ENCODE data around the gene FBN2.

FBN2 gene

DNA sequence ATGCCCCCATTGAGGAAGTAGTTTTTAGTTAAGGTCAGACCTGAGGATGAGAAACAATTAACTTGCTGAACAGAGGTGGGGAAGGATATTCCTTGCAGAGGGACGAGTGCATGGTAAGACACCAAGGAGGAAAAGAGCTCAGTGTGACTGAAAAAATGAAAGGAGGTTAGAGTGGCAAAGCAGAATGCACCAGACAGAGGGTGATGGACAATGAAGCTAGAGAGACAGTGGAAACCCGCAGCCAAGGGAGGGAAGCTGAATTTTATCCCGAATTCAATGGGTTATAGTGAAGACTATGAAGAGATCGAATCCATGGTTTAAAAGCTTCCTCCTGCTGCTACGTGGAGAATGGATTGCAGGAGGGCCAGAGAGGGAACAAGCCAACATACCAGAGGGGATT, 206.8 kb downstream of the FBN2 start:
- H3K14ac ChIP-seq (ENCODE audit: low read length): no peak overlapping the region
- H3K18ac ChIP-seq (ENCODE audit: low read length): no peak overlapping the region
- no peak overlapping the region for H4K91ac ChIP-seq (ENCODE audit: low read depth, low read length, poor library complexity)
- H3K27me3 ChIP-seq (ENCODE audit: control insufficient read depth in 3 of 3, insufficient read depth in 3 of 3, low read depth in 1 of 3, low read length in 3 of 3): no peaks in the 10 kb centered on the region
- no peak overlapping the region for H3K4me2 ChIP-seq (ENCODE audit: insufficient read depth, low read length, poor library complexity, severe bottlenecking)
- H3K4me1 ChIP-seq (ENCODE audit: control insufficient read depth in 2 of 2, insufficient read depth in 1 of 2, low read depth in 1 of 2, low read length in 2 of 2): no peaks in the 10 kb centered on the region
- peak overlapping the region in 1 of 2 donors; percentile 11 for H3K4me3 ChIP-seq (ENCODE audit: low read length in 2 of 2)
- H3K36me3 ChIP-seq (replicated peaks in 1 of 2; ENCODE audit: control insufficient read depth in 2 of 2, insufficient read depth in 2 of 2, low read length in 2 of 2): peaks cover 37 to 100% of the 10 kb centered on the region in 2 donors
- H2BK15ac ChIP-seq (ENCODE audit: low read length): no peak overlapping the region
- H2BK5ac ChIP-seq (ENCODE audit: low read length): no peak overlapping the region
- H3K4ac ChIP-seq (ENCODE audit: low read length): no peak overlapping the region
- H4K8ac ChIP-seq (ENCODE audit: low read depth, low read length): no peak overlapping the region
- no peak for DNase-seq (ENCODE audit: low spot score)
- peaks cover 2 to 4% of the 10 kb centered on the region in 2 donors for H3K9me3 ChIP-seq (replicated peaks in 1 of 2; ENCODE audit: control insufficient read depth in 2 of 2, insufficient read depth in 1 of 2, low read depth in 1 of 2, low read length in 2 of 2)
- H3K23ac ChIP-seq (ENCODE audit: low read depth, low read length, poor library complexity): no peak overlapping the region
- H2BK120ac ChIP-seq (ENCODE audit: low read depth, low read length): no peak overlapping the region
- H3K79me1 ChIP-seq (ENCODE audit: low read depth, low read length): no peaks in the 10 kb centered on the region
- WGBS, 2 donors (ENCODE audit: extremely low coverage in 2 of 2, insufficient read length in 2 of 2, insufficient replicate concordance in 1 of 2): no CpG with 5 or more reads among the region's 5 CpGs
- no peak overlapping the region for H3K27ac ChIP-seq (replicated peaks; ENCODE audit: low read length)
- no peak overlapping the region for H2AFZ ChIP-seq (ENCODE audit: low read length)
- H3K9ac ChIP-seq (ENCODE audit: low read depth, low read length, poor library complexity): no peak overlapping the region
- H2AK5ac ChIP-seq (ENCODE audit: low read depth, low read length): no peak overlapping the region
- no peak overlapping the region for H2BK12ac ChIP-seq (ENCODE audit: low read length)

DNA sequence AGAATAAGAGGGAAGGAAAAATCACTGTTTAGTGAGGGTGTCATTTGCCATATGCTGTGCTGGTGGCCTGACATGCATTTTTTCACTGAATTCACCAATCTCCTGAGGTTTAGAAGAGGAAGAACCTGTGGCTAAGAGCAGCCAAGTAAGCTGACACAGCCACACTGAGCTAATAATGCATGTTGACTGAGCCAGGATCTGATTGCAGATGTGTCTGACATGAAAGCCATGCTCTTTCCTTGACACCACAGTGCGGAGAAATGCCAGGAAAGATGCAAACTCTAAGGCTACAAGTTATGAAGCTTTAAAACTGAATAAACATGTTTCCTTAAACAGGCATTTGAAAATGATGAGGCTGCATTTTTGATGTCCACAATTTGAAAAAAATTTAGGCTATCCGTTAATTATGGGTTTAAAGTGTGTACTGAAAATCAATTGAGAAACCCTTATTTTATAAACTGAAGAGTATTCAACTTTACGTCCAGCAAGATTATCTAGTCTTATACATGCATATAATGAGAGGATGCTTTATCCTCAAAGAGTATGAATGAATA, 208.6 kb downstream of the FBN2 start:
- no peak overlapping the region for H3K4ac ChIP-seq (ENCODE audit: low read length)
- H2BK15ac ChIP-seq (ENCODE audit: low read length): no peak overlapping the region
- H3K79me1 ChIP-seq (ENCODE audit: low read depth, low read length): no peaks in the 10 kb centered on the region
- no peak overlapping the region for H3K14ac ChIP-seq (ENCODE audit: low read length)
- H3K4me1 ChIP-seq (ENCODE audit: control insufficient read depth in 2 of 2, insufficient read depth in 1 of 2, low read depth in 1 of 2, low read length in 2 of 2): no peaks in the 10 kb centered on the region
- no peak overlapping the region for H3K27ac ChIP-seq (replicated peaks; ENCODE audit: low read length)
- H3K18ac ChIP-seq (ENCODE audit: low read length): no peak overlapping the region
- H3K27me3 ChIP-seq (ENCODE audit: control insufficient read depth in 3 of 3, insufficient read depth in 3 of 3, low read depth in 1 of 3, low read length in 3 of 3): no peaks in the 10 kb centered on the region
- no peak overlapping the region for H2AFZ ChIP-seq (ENCODE audit: low read length)
- H4K8ac ChIP-seq (ENCODE audit: low read depth, low read length): no peak overlapping the region
- no peak overlapping the region for H2BK12ac ChIP-seq (ENCODE audit: low read length)
- H2BK120ac ChIP-seq (ENCODE audit: low read depth, low read length): no peak overlapping the region
- H3K9ac ChIP-seq (ENCODE audit: low read depth, low read length, poor library complexity): no peak overlapping the region
- peaks cover 29 to 97% of the 10 kb centered on the region in 2 donors for H3K36me3 ChIP-seq (replicated peaks in 1 of 2; ENCODE audit: control insufficient read depth in 2 of 2, insufficient read depth in 2 of 2, low read length in 2 of 2)
- H2AK5ac ChIP-seq (ENCODE audit: low read depth, low read length): no peak overlapping the region
- H3K4me3 ChIP-seq (ENCODE audit: low read length in 2 of 2): no peak overlapping the region
- H3K23ac ChIP-seq (ENCODE audit: low read depth, low read length, poor library complexity): no peak overlapping the region
- DNase-seq (ENCODE audit: low spot score): no peak
- H4K91ac ChIP-seq (ENCODE audit: low read depth, low read length, poor library complexity): no peak overlapping the region
- no peak overlapping the region for H2BK5ac ChIP-seq (ENCODE audit: low read length)
- WGBS, 2 donors (ENCODE audit: extremely low coverage in 2 of 2, insufficient read length in 2 of 2, insufficient replicate concordance in 1 of 2): no CpG with 5 or more reads among the region's 3 CpGs
- H3K9me3 ChIP-seq (replicated peaks in 1 of 2; ENCODE audit: control insufficient read depth in 2 of 2, insufficient read depth in 1 of 2, low read depth in 1 of 2, low read length in 2 of 2): peaks cover 2 to 4% of the 10 kb centered on the region in 2 donors
- no peak overlapping the region for H3K4me2 ChIP-seq (ENCODE audit: insufficient read depth, low read length, poor library complexity, severe bottlenecking)

DNA sequence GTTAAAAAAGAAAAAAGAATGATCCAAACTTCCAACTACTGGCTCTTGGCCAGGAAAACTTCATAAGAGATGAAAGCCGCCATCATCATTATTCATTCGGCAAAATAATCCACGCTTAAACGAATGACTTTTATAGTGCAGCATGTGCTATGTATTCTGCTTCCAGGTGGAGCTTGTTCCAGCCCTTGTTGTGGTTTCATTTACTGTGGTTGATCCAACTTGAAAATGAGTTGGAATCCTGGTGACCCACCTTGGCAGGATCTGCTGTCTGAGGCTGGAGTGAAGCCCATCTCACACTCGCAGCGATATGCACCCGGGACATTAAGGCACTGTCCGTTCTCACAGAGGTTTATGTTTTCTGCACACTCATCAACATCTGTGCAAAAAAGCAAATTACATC, 209.6 kb downstream of the FBN2 start:
- Histone ChIP-seq H4K8ac (ENCODE audit: low read depth, low read length) (no peak overlapping the region), H3K18ac (ENCODE audit: low read length) (no peak overlapping the region), H2BK120ac (ENCODE audit: low read depth, low read length) (no peak overlapping the region), H3K4ac (ENCODE audit: low read length) (no peak overlapping the region), H3K79me1 (ENCODE audit: low read depth, low read length) (no peaks in the 10 kb centered on the region), H2AFZ (ENCODE audit: low read length) (no peak overlapping the region), H2BK5ac (ENCODE audit: low read length) (no peak overlapping the region), H2AK5ac (ENCODE audit: low read depth, low read length) (no peak overlapping the region), H3K27me3 (ENCODE audit: control insufficient read depth in 3 of 3, insufficient read depth in 3 of 3, low read depth in 1 of 3, low read length in 3 of 3) (no peaks in the 10 kb centered on the region), H3K4me1 (ENCODE audit: control insufficient read depth in 2 of 2, insufficient read depth in 1 of 2, low read depth in 1 of 2, low read length in 2 of 2) (no peaks in the 10 kb centered on the region), H3K36me3 (replicated peaks in 1 of 2; ENCODE audit: control insufficient read depth in 2 of 2, insufficient read depth in 2 of 2, low read length in 2 of 2) (peaks cover 24 to 87% of the 10 kb centered on the region in 2 donors), H3K9ac (ENCODE audit: low read depth, low read length, poor library complexity) (no peak overlapping the region), H3K27ac (replicated peaks; ENCODE audit: low read length) (peak overlapping the region; percentile 25), H4K91ac (ENCODE audit: low read depth, low read length, poor library complexity) (no peak overlapping the region), H3K9me3 (replicated peaks in 1 of 2; ENCODE audit: control insufficient read depth in 2 of 2, insufficient read depth in 1 of 2, low read depth in 1 of 2, low read length in 2 of 2) (peaks cover 2 to 4% of the 10 kb centered on the region in 2 donors), H2BK12ac (ENCODE audit: low read length) (no peak overlapping the region), H3K14ac (ENCODE audit: low read length) (no peak overlapping the region), H2BK15ac (ENCODE audit: low read length) (no peak overlapping the region), H3K4me3 (ENCODE audit: low read length in 2 of 2) (no peak overlapping the region), H3K4me2 (ENCODE audit: insufficient read depth, low read length, poor library complexity, severe bottlenecking) (no peak overlapping the region), H3K23ac (ENCODE audit: low read depth, low read length, poor library complexity) (no peak overlapping the region)
- WGBS, 2 donors (ENCODE audit: extremely low coverage in 2 of 2, insufficient read length in 2 of 2, insufficient replicate concordance in 1 of 2): no CpG with 5 or more reads among the region's 8 CpGs
- no peak for DNase-seq (ENCODE audit: low spot score)

DNA sequence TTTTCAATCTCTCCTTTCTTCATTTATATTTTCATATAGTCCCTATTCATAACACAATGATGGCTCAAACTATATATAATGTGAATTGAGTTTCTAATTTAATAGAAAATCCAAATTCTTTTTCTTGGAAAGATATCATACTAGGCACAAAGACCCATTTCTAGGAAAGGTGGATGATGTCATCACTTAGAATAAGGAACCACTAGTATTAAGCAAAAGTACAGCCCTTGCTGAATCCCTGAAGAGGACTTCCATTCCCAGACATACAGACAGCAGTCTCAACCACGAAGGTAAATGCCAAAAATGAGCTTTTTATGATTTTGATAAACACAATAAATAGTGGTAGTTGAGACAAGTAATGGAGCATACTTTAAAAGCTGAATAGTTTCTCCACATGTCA, 210.0 kb downstream of the FBN2 start:
- Histone ChIP-seq H3K79me1 (ENCODE audit: low read depth, low read length) (no peaks in the 10 kb centered on the region), H2BK120ac (ENCODE audit: low read depth, low read length) (no peak overlapping the region), H3K27me3 (ENCODE audit: control insufficient read depth in 3 of 3, insufficient read depth in 3 of 3, low read depth in 1 of 3, low read length in 3 of 3) (no peaks in the 10 kb centered on the region), H2BK15ac (ENCODE audit: low read length) (no peak overlapping the region), H3K4me3 (ENCODE audit: low read length in 2 of 2) (no peak overlapping the region), H3K27ac (replicated peaks; ENCODE audit: low read length) (no peak overlapping the region), H3K14ac (ENCODE audit: low read length) (no peak overlapping the region), H2BK12ac (ENCODE audit: low read length) (no peak overlapping the region), H3K18ac (ENCODE audit: low read length) (no peak overlapping the region), H3K23ac (ENCODE audit: low read depth, low read length, poor library complexity) (no peak overlapping the region), H2AFZ (ENCODE audit: low read length) (no peak overlapping the region), H3K4me1 (ENCODE audit: control insufficient read depth in 2 of 2, insufficient read depth in 1 of 2, low read depth in 1 of 2, low read length in 2 of 2) (no peaks in the 10 kb centered on the region), H4K8ac (ENCODE audit: low read depth, low read length) (no peak overlapping the region), H3K4me2 (ENCODE audit: insufficient read depth, low read length, poor library complexity, severe bottlenecking) (no peak overlapping the region), H4K91ac (ENCODE audit: low read depth, low read length, poor library complexity) (no peak overlapping the region), H3K36me3 (replicated peaks in 1 of 2; ENCODE audit: control insufficient read depth in 2 of 2, insufficient read depth in 2 of 2, low read length in 2 of 2) (peaks cover 24 to 83% of the 10 kb centered on the region in 2 donors), H3K9me3 (replicated peaks in 1 of 2; ENCODE audit: control insufficient read depth in 2 of 2, insufficient read depth in 1 of 2, low read depth in 1 of 2, low read length in 2 of 2) (peaks cover 2 to 4% of the 10 kb centered on the region in 2 donors), H2AK5ac (ENCODE audit: low read depth, low read length) (no peak overlapping the region), H3K4ac (ENCODE audit: low read length) (no peak overlapping the region), H2BK5ac (ENCODE audit: low read length) (no peak overlapping the region), H3K9ac (ENCODE audit: low read depth, low read length, poor library complexity) (no peak overlapping the region)
- no CpG with 5 or more reads among the region's 1 CpG for WGBS, 2 donors (ENCODE audit: extremely low coverage in 2 of 2, insufficient read length in 2 of 2, insufficient replicate concordance in 1 of 2)
- DNase-seq (ENCODE audit: low spot score): no peak

All from neuronal stem cell (in vitro differentiated cells).